Smooth muscle cell (in vitro differentiated cells): Measurements from ENCODE around the gene EEF1G. TPM values are rescaled to one million over a fixed set of nuclear protein-coding genes. Genes with fewer than 3 reads are reported as not detected.

ENCODE experiments used
- DNase-seq: peaks from one replicate; lab custom pipeline; 2025; ENCODE audit not compliant: unreplicated experiment; lab: John Stamatoyannopoulos, UW
- H2AFZ ChIP-seq: fragments of 200-600 bp; sonication (generic); 2 replicates; pipeline ENCODE4 v1.6.0; 2016; ENCODE audit warnings: antibody characterized with exemption, low read depth, mild to moderate bottlenecking
- H3F3A ChIP-seq: fragments of 200-600 bp; sonication (generic); 2 replicates; pipeline ENCODE4 v1.6.0; 2017; ENCODE audit warnings: antibody characterized with exemption, low read depth
- H3K27ac ChIP-seq: fragments of 200-600 bp; sonication (generic); 2 replicates; pipeline ENCODE4 v1.5.1; 2016; ENCODE audit warnings: low read depth, mild to moderate bottlenecking
- H3K27me3 ChIP-seq: fragments of 200-600 bp; sonication (generic); 2 replicates; pipeline ENCODE4 v1.6.1; 2016; ENCODE audit warnings: low read depth, mild to moderate bottlenecking
- H3K36me3 ChIP-seq: fragments of 200-600 bp; sonication (generic); 2 replicates; pipeline ENCODE4 v1.5.1; 2016; ENCODE audit warnings: low read depth
- H3K4me1 ChIP-seq: fragments of 200-600 bp; sonication (generic); 2 replicates; pipeline ENCODE4 v1.5.1; 2016; ENCODE audit warnings: low read depth
- H3K4me2 ChIP-seq: fragments of 200-600 bp; sonication (generic); 2 replicates; pipeline ENCODE4 v1.6.0; 2016; ENCODE audit warnings: mild to moderate bottlenecking
- H3K4me3 ChIP-seq: fragments of 200-600 bp; sonication (generic); 2 replicates; pipeline ENCODE4 v1.5.1; 2016; ENCODE audit warnings: mild to moderate bottlenecking
- H3K79me2 ChIP-seq: fragments of 200-600 bp; sonication (generic); 2 replicates; pipeline ENCODE4 v1.6.0; 2016; ENCODE audit warnings: low read depth, mild to moderate bottlenecking
- H3K9ac ChIP-seq: fragments of 200-600 bp; sonication (generic); 2 replicates; pipeline ENCODE4 v1.6.0; 2016; ENCODE audit warnings: low read depth
- H3K9me3 ChIP-seq: fragments of 200-600 bp; sonication (generic); replicated peaks from 2 replicates; pipeline ENCODE4 v1.5.1; 2016; ENCODE audit warnings: low read depth
- H4K20me1 ChIP-seq: fragments of 200-600 bp; sonication (generic); 2 replicates; pipeline ENCODE4 v1.6.0; 2016; ENCODE audit warnings: low read depth
- whole genome bisulfite sequencing: methylation state at CpG from one replicate; pipeline ENCODE4 v1.1.7; 2016; ENCODE audit warnings: low lambda C conversion rate; 5-methylcytosine and 5-hydroxymethylcytosine counted together
- polyA plus RNA-seq: library from polyadenylated mRNA; unstranded; fragments of >200 nt; fragmentation: Nextera tagmentation; extraction: Ambion mirVana; gene quantifications from 2 replicates; pipeline ENCODE4 v1.2.1, GENCODE V29; 2016
- total RNA-seq: library from RNA; depleted of rRNA; stranded (reverse); fragments of >200 nt; gene quantifications from 2 replicates; pipeline ENCODE4 v1.2.3, GENCODE V29; 2014
- TF ChIP-seq, protein P1 (sequence below): fragments of 200-600 bp; sonication (generic); IDR thresholded peaks from 2 replicates; pipeline ENCODE4 v1.5.1; 2017; ENCODE audit warnings: borderline replicate concordance, mild to moderate bottlenecking, antibody characterized with exemption; ENCODE audit not compliant: insufficient read depth, poor library complexity, severe bottlenecking

The EEF1G gene
- total and polyA plus RNA-seq, 2 experiments from 2014 or later: 433 to 773 TPM

DNA sequence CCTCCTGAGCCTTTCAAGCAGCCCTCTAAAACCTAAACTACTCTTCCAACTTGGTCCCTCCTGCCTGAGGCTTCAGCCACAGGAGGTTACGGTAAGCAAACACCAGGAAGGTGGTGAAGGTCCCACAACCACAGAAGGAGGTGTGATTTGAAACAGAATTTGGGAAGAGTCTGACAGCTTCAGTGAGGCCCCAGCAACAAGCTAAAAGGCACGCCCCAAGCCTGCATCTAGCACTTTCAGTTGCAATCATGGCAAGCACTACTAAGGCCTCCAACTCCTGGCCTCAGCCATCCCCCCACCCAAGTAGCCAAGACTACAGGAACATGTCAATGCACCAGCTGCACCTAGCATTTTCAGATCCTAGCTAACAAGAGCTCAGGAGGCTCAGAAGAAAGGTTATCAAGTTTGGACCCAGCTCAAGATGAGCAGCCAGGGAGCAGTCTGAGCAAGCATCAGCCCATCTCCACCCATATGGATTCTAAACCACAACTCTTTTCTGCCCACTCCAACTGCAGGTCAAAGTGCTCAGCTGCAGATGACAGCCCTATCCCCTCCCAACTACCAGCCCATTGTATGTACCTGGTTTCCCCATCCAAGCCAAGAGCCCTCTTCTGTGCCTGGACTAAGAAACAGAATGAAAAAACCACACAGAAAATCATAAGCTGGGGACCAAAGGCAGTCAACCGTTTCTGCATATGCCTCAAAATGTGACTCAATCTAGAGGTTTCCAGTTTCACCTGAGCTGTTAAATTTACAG, 16.6 kb downstream of the EEF1G start:
- Histone ChIP-seq H3K9ac (no peak overlapping the region), H3K4me3 (no peak overlapping the region), H4K20me1 (peaks cover 42% of the 10 kb centered on the region), H3K27ac (peak overlapping the region; percentile 98), H3K9me3 (no peaks in the 10 kb centered on the region), H3K36me3 (no peaks in the 10 kb centered on the region), H3F3A (peaks cover 62% of the 10 kb centered on the region), H3K27me3 (no peaks in the 10 kb centered on the region), H3K79me2 (peaks cover 8% of the 10 kb centered on the region), H3K4me1 (peaks cover 45% of the 10 kb centered on the region), H2AFZ (no peak overlapping the region), H3K4me2 (peak overlapping the region; percentile 79)
- no peak for DNase-seq
- TF ChIP-seq, protein P1, sequence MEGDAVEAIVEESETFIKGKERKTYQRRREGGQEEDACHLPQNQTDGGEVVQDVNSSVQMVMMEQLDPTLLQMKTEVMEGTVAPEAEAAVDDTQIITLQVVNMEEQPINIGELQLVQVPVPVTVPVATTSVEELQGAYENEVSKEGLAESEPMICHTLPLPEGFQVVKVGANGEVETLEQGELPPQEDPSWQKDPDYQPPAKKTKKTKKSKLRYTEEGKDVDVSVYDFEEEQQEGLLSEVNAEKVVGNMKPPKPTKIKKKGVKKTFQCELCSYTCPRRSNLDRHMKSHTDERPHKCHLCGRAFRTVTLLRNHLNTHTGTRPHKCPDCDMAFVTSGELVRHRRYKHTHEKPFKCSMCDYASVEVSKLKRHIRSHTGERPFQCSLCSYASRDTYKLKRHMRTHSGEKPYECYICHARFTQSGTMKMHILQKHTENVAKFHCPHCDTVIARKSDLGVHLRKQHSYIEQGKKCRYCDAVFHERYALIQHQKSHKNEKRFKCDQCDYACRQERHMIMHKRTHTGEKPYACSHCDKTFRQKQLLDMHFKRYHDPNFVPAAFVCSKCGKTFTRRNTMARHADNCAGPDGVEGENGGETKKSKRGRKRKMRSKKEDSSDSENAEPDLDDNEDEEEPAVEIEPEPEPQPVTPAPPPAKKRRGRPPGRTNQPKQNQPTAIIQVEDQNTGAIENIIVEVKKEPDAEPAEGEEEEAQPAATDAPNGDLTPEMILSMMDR: no peak
- WGBS: 86% methylated on average over 3 of the region's 3 CpGs

DNA sequence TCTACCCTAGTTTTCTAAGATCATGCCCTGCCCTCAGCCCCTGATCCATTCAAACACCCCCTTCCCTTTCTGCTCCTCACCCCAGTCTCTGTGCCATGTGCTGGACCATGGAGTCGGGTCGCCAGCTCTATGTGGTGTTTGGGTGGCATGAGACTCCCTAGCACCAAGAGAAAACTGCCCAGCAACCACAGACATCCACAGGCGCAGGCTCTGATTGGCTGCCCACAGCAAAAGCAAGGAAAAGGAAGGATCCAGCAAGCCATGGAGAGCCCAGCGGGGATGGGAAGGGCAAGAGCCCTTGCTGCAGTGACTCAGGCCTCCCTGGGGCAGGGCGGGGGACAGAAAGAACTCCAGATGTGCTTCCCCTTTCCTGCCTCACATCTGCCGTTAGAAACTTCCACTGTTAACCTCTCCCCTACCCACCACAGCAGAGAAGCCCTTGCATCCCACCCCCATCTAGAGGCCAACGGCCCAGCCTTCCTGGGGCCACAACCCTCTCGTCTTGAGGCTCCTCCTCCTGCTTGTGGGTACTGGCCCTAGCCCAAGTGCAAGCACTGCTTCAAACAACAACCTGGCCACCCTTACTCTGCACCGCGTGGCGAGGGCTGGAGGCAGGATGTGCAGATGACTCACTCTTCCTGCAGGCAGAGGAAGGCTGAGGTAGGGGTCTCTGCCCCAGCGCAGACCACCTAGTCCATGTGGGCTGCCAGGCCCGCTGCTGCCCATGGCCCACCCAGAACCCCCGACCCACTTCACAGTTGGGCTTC, 17.4 kb downstream of the EEF1G start:
- peak; percentile 73 for DNase-seq
- peaks cover 8% of the 10 kb centered on the region for H3K79me2 ChIP-seq
- WGBS: 17% methylated on average over 14 of the region's 14 CpGs
- TF ChIP-seq, protein P1: no peak
- H3K4me2 ChIP-seq: peak overlapping the region; percentile 79
- peaks cover 51% of the 10 kb centered on the region for H3K4me1 ChIP-seq
- no peaks in the 10 kb centered on the region for H3K36me3 ChIP-seq
- H2AFZ ChIP-seq: no peak overlapping the region
- H3K9me3 ChIP-seq: no peaks in the 10 kb centered on the region
- H3K4me3 ChIP-seq: no peak overlapping the region
- no peaks in the 10 kb centered on the region for H3K27me3 ChIP-seq
- H3K9ac ChIP-seq: peak overlapping the region; percentile 33
- peaks cover 36% of the 10 kb centered on the region for H4K20me1 ChIP-seq
- H3F3A ChIP-seq: peaks cover 57% of the 10 kb centered on the region
- H3K27ac ChIP-seq: peak overlapping the region; percentile 98

DNA sequence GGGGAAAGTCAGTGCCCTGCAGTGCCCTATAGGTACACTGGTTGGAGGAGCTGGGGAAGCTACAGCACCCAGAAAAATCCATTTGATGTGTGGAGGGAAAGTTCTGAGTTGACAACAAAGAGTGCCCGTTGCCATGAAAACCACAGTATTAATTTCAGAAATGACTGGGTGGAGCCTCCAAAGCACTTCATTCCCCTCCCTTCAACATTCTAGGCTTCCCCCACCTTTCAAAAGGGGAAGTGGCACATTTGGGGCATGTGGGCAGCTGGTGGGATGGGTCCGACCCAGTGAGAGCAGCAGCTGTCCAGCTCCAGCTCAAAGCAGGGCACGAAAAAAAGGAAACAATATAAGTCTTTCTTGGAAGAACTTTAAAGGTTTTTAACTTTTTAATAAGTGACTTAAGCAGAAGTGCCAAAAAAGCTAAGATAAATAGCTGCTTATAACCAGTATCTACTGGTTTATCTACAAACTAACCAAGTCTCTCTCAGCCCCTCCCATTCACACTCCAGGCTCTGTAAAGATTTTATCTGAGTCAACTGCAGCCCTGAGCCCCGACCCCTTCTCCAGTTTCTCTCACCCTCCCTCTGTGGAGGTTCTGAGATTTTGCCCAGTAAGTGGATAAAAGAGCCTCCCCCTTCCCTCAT, 18.1 kb downstream of the EEF1G start:
- no peaks in the 10 kb centered on the region for H3K9me3 ChIP-seq
- H3K4me2 ChIP-seq: peak overlapping the region; percentile 79
- peaks cover 29% of the 10 kb centered on the region for H4K20me1 ChIP-seq
- no peaks in the 10 kb centered on the region for H3K36me3 ChIP-seq
- peaks cover 48% of the 10 kb centered on the region for H3K4me1 ChIP-seq
- H3K4me3 ChIP-seq: no peak overlapping the region
- peaks cover 8% of the 10 kb centered on the region for H3K79me2 ChIP-seq
- no peaks in the 10 kb centered on the region for H3K27me3 ChIP-seq
- 45% methylated on average over 4 of the region's 4 CpGs for WGBS
- TF ChIP-seq, protein P1: no peak
- H2AFZ ChIP-seq: no peak overlapping the region
- peak overlapping the region; percentile 33 for H3K9ac ChIP-seq
- H3F3A ChIP-seq: peaks cover 52% of the 10 kb centered on the region
- no peak for DNase-seq
- H3K27ac ChIP-seq: peak overlapping the region; percentile 98
